Endothelial cell (in vitro differentiated cells): Measurements from ENCODE around the gene NEDD4L. TPM values are rescaled to one million over a fixed set of nuclear protein-coding genes. Genes with fewer than 3 reads are reported as not detected.
"Not testable (repeated sequence)": the region's sequence is repeated elsewhere in the genome, so short reads cannot be mapped to it uniquely, and the experiment has no call there.

Experiments
- DNase-seq: peaks from one replicate; pipeline ENCODE4 v3.0.0; 2021; ENCODE audit warnings: low spot score
- H3K27ac Mint-ChIP-seq: one replicate; pipeline ENCODE4 v1.8.0; 2021; ENCODE audit warnings: mixed read lengths, inconsistent platforms; ENCODE audit not compliant: unreplicated experiment
- H3K27me3 Mint-ChIP-seq: one replicate; pipeline ENCODE4 v1.8.0; 2021; ENCODE audit warnings: mild to moderate bottlenecking, moderate library complexity, mixed read lengths, inconsistent platforms; ENCODE audit not compliant: unreplicated experiment
- H3K36me3 Mint-ChIP-seq: one replicate; pipeline ENCODE4 v1.8.0; 2021; ENCODE audit warnings: mild to moderate bottlenecking, low read depth, mixed read lengths, inconsistent platforms; ENCODE audit not compliant: unreplicated experiment
- H3K4me1 Mint-ChIP-seq: one replicate; pipeline ENCODE4 v1.8.0; 2021; ENCODE audit warnings: mild to moderate bottlenecking, mixed read lengths, inconsistent platforms; ENCODE audit not compliant: unreplicated experiment
- H3K4me3 Mint-ChIP-seq: one replicate; pipeline ENCODE4 v1.8.0; 2021; ENCODE audit warnings: mild to moderate bottlenecking, mixed read lengths, inconsistent platforms; ENCODE audit not compliant: unreplicated experiment
- H3K9me3 Mint-ChIP-seq: one replicate; pipeline ENCODE4 v1.8.0; 2021; ENCODE audit warnings: mixed read lengths, inconsistent platforms; ENCODE audit not compliant: unreplicated experiment
- long read RNA-seq: library from polyadenylated mRNA; unstranded; transcript quantifications from one replicate; pipeline ENCODE4 v2.0.0, GENCODE V29; 2020; ENCODE audit not compliant: unreplicated experiment
- total RNA-seq: library from RNA; stranded (reverse); fragmentation: NEBNext Ultra II Directional; extraction: Animal tissue kit (Norgen Biotek cat#: 25700); gene quantifications from one replicate; pipeline ENCODE4 v1.2.1, GENCODE V29; 2021; ENCODE audit not compliant: unreplicated experiment
- TF ChIP-seq, protein P1 (sequence below): fragments of 200-600 bp; sonication (generic); IDR thresholded peaks from one replicate; pipeline ENCODE4 v1.5.0; 2021; ENCODE audit warnings: antibody characterized with exemption; ENCODE audit not compliant: unreplicated experiment

NEDD4L gene
- 42.8 TPM for total RNA-seq
- long read RNA-seq, partial matches to known transcripts = 3 of 3 reads
- long read RNA-seq, other reads (novel, unspliced or antisense) = 0 of 3 reads

DNA sequence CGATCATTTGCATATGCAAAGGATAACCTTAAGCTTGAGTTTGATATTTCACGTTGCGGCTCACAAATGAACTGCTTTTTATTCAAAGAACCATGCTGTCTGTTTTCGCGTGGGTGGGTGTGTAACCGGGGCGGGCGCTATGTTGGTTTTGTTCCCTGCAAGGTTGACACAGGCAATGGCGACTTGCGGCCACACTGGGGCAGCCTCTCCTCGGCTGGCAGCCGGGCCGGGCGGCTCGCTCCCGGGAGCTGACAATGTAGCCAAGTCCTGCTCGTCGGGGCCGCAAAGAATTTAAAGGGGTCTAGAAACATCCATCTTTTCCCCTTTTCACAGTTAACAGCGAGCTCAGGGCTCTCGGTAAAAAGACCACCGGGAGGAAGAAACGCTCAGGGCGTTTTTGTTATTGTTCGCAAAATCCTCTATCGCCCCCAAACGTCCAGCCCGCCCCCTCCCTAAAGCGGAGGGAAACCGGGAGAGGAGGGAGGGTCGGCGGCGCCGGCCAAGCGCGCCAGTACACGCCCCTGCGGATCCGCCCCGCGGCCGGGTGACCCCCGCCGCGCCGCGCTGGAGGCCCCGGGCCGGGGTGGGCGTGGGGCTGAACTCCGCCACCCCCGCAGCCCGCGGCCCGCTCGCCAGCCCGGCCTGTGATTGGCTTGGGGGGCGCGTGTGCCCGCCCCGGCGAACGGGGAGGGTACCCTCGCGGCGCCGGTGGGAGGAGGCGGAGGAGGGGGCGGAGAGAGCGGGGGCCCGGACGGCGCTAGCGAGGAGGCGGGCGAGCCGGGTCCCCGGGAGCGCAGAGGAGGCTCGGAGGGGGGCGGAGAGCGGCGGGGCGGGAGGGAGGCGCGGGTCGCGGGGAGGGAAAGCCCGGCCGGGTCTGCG lies at the start of gene NEDD4L:
NEDD4L (plus strand) TSS at position 736 of the 879 bp plus-strand sequence. CDS start 435 bp downstream, outside the sequence.
- peak within 1 kb of the TSS; percentile 49 for H3K27ac Mint-ChIP-seq
- no peaks in the 10 kb centered on the region for H3K36me3 Mint-ChIP-seq
- peak within 1 kb of the TSS; percentile 96 for H3K4me3 Mint-ChIP-seq
- TF ChIP-seq, protein P1, sequence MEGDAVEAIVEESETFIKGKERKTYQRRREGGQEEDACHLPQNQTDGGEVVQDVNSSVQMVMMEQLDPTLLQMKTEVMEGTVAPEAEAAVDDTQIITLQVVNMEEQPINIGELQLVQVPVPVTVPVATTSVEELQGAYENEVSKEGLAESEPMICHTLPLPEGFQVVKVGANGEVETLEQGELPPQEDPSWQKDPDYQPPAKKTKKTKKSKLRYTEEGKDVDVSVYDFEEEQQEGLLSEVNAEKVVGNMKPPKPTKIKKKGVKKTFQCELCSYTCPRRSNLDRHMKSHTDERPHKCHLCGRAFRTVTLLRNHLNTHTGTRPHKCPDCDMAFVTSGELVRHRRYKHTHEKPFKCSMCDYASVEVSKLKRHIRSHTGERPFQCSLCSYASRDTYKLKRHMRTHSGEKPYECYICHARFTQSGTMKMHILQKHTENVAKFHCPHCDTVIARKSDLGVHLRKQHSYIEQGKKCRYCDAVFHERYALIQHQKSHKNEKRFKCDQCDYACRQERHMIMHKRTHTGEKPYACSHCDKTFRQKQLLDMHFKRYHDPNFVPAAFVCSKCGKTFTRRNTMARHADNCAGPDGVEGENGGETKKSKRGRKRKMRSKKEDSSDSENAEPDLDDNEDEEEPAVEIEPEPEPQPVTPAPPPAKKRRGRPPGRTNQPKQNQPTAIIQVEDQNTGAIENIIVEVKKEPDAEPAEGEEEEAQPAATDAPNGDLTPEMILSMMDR = peak; percentile 57
- peaks cover 16% of the 10 kb centered on the region for H3K4me1 Mint-ChIP-seq
- H3K9me3 Mint-ChIP-seq = no peaks in the 10 kb centered on the region
- H3K27me3 Mint-ChIP-seq = peaks cover 8% of the 10 kb centered on the region
- DNase-seq = peak; percentile 84

DNA sequence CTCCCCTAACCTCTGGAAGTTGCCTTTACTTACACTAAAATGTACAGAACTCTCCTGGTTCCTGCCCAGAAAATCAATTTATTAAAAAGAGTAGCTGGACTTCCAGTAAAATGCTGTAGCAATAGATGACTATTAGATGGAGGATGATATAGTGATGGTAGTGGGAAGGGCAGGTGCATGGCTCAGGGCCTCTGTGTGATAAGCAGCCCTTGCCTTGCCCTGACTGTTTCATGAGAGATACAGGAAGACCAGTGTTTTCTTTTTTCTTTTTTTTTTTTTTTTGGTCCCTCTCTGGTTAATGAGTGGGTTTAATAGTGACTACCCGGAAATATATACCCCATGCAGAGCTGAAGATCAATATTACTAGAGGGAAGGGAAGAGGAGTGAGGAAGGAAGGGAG lies 48.7 kb upstream of the NEDD4L start:
- Mint-ChIP-seq H3K4me1 (peaks cover 3% of the 10 kb centered on the region), H3K27ac (no peak overlapping the region), H3K36me3 (no peaks in the 10 kb centered on the region)

DNA sequence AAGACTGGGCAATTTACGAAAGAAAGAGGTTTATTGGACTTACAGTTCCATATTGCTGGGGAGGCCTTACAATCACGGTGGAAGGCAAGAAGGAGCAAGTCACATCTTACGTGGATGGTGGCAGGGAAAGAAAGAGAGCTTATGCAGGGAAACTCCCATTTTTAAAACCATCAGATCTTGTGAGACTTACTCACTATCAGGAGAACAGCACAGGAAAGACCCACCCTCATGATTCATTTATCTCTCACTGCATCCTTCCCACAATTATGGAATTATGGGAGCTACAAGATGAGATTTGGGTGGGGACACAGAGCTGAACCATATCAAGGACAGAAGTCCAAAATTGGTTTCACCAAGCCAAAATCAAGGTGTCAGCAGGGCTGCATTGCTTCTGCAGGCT lies 47.1 kb upstream of the NEDD4L start:
- not testable (repeated sequence) for H3K27ac Mint-ChIP-seq, DNase-seq, H3K9me3 Mint-ChIP-seq, H3K27me3 Mint-ChIP-seq, H3K4me1 Mint-ChIP-seq, H3K4me3 Mint-ChIP-seq, H3K36me3 Mint-ChIP-seq

More for the DNA sequence above, 48.7 kb upstream of the NEDD4L start:
- TF ChIP-seq, protein P1 = no peak
- no peak for DNase-seq
- Mint-ChIP-seq H3K9me3 (no peaks in the 10 kb centered on the region), H3K27me3 (peaks cover 3% of the 10 kb centered on the region), H3K4me3 (no peak overlapping the region)

DNA sequence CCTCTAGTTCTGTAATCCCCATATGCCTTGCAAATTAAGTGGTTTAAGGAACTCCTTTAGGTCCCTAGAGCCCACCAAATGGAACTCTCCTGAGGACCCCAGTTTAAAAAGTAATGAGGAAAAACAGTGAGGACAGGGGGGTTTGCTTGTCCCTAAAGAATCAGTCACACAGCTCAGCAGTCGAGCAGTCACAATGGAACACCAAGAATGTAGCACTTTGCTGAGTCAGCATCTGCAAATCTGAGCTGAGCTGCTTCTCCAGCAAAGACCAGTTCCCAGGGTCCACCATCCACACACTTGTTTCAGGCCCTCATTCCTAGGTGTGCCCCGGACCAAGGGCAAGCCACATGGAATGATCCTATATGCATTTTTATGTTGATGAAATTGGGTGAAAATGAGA lies 46.2 kb upstream of the NEDD4L start:
- H3K4me3 Mint-ChIP-seq = no peak overlapping the region
- H3K27ac Mint-ChIP-seq = no peak overlapping the region
- H3K36me3 Mint-ChIP-seq = no peaks in the 10 kb centered on the region
- H3K4me1 Mint-ChIP-seq = peaks cover 3% of the 10 kb centered on the region
- no peaks in the 10 kb centered on the region for H3K9me3 Mint-ChIP-seq
- DNase-seq = no peak
- peaks cover 3% of the 10 kb centered on the region for H3K27me3 Mint-ChIP-seq
- TF ChIP-seq, protein P1 = no peak

DNA sequence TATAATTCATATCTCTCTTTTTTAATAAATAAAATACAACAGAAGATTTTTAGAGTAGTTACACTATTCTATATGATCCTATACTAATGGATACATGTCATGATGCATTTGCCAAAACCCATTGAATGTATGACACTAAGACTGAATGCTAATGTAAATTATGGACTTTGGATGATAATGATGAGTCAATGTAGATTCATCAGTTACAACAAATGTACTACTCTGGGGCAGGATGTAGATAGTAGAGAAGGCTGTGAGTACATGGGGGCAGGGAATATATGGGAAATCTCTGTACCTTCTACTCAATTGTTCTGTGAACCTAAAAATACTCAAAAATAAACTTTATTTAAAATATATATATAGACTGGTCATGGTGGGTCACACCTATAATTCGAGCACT lies 45.6 kb upstream of the NEDD4L start:
- Mint-ChIP-seq H3K27ac (no peak overlapping the region), H3K4me1 (peaks cover 3% of the 10 kb centered on the region), H3K36me3 (no peaks in the 10 kb centered on the region), H3K27me3 (peaks cover 2% of the 10 kb centered on the region), H3K9me3 (no peaks in the 10 kb centered on the region), H3K4me3 (no peak overlapping the region)
- TF ChIP-seq, protein P1 = no peak
- no peak for DNase-seq
